ENCODE results near the gene CSAG2. TPM values are rescaled to one million over a fixed set of nuclear protein-coding genes. Genes with fewer than 3 reads are reported as not detected.

The CSAG2 gene
- total RNA-seq, 1 donor from 2014 or later, result not detected

DNA sequence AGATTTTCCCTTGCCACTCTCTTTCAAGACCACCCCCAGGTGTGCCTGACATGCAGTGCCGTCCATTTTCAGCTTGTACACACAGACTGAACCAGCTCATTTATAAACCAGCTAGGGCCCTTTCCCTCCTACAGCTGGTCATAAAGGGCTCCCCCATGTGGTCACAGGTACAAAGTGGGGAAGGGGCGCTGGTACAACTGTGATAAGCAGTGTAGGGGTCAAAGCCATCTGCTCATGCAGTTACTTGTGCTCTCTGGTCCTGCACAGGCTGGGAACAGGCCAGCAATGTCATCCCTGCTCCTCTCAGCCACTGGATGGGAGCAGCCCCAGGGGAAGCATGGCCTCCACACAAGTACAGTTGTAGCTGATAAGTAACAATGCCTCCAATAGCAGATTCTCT, 50.8 kb downstream of the CSAG2 start:
- ATAC-seq, result no peak

Other genes starting within 250 kb of the CSAG2 start
- 0.72 TPM for gene GABRQ, start 71.4 kb downstream of the CSAG2 start, total RNA-seq
- not detected for gene MAGEA3, start 10.5 kb downstream of the CSAG2 start, total RNA-seq
- gene MAGEA2B, start 5.4 kb upstream of the CSAG2 start, total RNA-seq, result not detected
- gene CSAG1, start 24.4 kb upstream of the CSAG2 start, total RNA-seq, result not detected
- not detected for gene MAGEA12, start 24.5 kb upstream of the CSAG2 start, total RNA-seq
- gene MAGEA2, start 44.6 kb upstream of the CSAG2 start, total RNA-seq, result not detected
- gene CSAG3, start 49.9 kb upstream of the CSAG2 start, total RNA-seq, result not detected
- not detected for gene MAGEA6, start 60.4 kb upstream of the CSAG2 start, total RNA-seq
- 32.4 TPM for gene CETN2, start 121.5 kb upstream of the CSAG2 start, total RNA-seq
- 47.4 TPM for gene NSDHL, start 121.8 kb upstream of the CSAG2 start, total RNA-seq
- 341 TPM for gene ZNF185, start 188.8 kb upstream of the CSAG2 start, total RNA-seq

Measured in esophagus mucosa (tissue), 1 donor.